Bone marrow (tissue), 2 donors: ENCODE results near the gene POGLUT3.
A peak's percentile ranks its signal among the peaks of the same experiment; 100 is the strongest.

ENCODE experiments used
- DNase-seq, 2 donors: peaks; one replicate each; lab custom pipeline; 2025; lab: John Stamatoyannopoulos, UW

The POGLUT3 gene

GRCh38 chr11:108500721-108501120 lies 2.5 kb upstream of the POGLUT3 start:
- no peak for DNase-seq

GRCh38 chr11:108500169-108500568 lies 2.0 kb upstream of the POGLUT3 start:
- no peak for DNase-seq

- no peak for DNase-seq
Measured at GRCh38 chr11:108498816-108499408, 728 bp upstream of the POGLUT3 start.

GRCh38 chr11:108497317-108498045 lies 703 bp downstream of the POGLUT3 start:
- peak; percentile 69 to 98 for DNase-seq

GRCh38 chr11:108496643-108497256 lies 1.4 kb downstream of the POGLUT3 start:
- DNase-seq, result no peak

GRCh38 chr11:108495326-108495725 lies 2.9 kb downstream of the POGLUT3 start:
- DNase-seq, result no peak

GRCh38 chr11:108494182-108494581 lies 4.0 kb downstream of the POGLUT3 start:
- DNase-seq, result no peak

GRCh38 chr11:108491936-108492335 lies 6.2 kb downstream of the POGLUT3 start:
- no peak for DNase-seq

- no peak for DNase-seq
Measured at GRCh38 chr11:108486828-108487227, 11.4 kb downstream of the POGLUT3 start.

GRCh38 chr11:108486331-108486730 lies 11.9 kb downstream of the POGLUT3 start:
- no peak for DNase-seq

GRCh38 chr11:108483163-108483562 lies 15.0 kb downstream of the POGLUT3 start:
- no peak for DNase-seq

GRCh38 chr11:108474664-108475463 lies 23.3 kb downstream of the POGLUT3 start:
- DNase-seq, result no peak

- DNase-seq, result no peak
Measured at GRCh38 chr11:108472681-108473080, 25.5 kb downstream of the POGLUT3 start.

- DNase-seq, result peak in 1 of 2 donors; percentile 21
Measured at GRCh38 chr11:108468478-108468864, 29.7 kb downstream of the POGLUT3 start.

GRCh38 chr11:108467091-108467823 lies 30.9 kb downstream of the POGLUT3 start, which contains the start of gene C11orf65:
Gene C11orf65 (minus strand): TSS chr11:108467529. CDS start chr11:108461559, 5,970 bp downstream.
- peak; percentile 93 to 94 for DNase-seq

GRCh38 chr11:108466405-108466804 lies 31.8 kb downstream of the POGLUT3 start:
- no peak for DNase-seq

GRCh38 chr11:108453207-108453835 lies 44.9 kb downstream of the POGLUT3 start:
- DNase-seq, result no peak
